Measurements from ENCODE around the gene NCAN. TPM values are rescaled to one million over a fixed set of nuclear protein-coding genes. Genes with fewer than 3 reads are reported as not detected.

Gene NCAN
- total and polyA plus RNA-seq, 9 of the 15 experiments (the other 6 are each of a cell fraction or from before 2014, with no cell fraction given) = 0.04 TPM; not detected in 8

DNA sequence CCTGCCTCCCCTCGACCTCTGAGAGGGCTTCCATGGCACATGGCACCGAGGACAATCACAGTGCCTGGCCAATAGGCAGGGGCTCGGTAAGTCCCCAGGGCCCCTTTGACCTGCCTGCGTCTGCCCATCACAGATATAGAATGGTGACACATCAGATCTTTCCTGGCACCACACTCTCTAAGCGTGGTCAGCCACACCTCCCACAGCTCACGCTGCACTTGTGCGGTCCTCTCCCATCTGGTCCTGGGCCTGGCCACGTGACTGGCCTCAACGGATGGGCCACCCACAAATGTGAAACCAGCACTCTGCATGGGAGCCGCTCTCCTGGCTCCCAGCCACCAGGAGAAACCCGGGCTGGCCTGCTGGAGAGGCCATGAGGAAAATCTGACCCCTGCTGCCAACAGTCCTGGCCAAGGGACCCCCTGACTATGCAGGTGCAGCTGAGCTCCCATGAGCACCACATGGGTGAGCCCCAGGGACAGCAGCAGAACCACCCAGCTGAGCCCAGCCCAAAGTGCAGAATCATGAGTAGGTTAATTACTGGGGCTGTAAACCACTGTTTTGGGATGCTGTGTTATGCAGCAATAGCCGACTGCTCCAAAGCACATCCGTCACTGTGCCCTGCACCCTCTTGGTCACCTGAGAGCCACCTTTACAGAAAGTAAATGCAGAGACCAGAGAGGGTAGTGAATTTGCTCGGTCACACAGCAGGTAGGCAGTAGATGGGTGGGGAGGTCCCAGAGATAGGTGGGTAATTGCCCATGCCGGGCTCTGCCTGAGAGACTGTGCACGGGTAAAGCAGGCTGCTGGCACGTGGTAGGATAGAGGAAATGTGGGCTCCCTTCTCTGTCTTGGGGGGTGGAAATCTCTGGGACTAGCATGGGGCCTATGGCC, 32.0 kb upstream of the NCAN start (continued):
- TF ChIP-seq HDAC8 (tag; IDR thresholded peaks at IDR 0.05) (no peak), EP400 (IDR thresholded peaks at IDR 0.05) (no peak), ZFP30 (CRISPR knock-in tag; IDR thresholded peaks at IDR 0.05; ENCODE audit: borderline replicate concordance) (no peak), ILF3 (IDR thresholded peaks at IDR 0.05; ENCODE audit: borderline replicate concordance) (no peak), PRPF4 (IDR thresholded peaks at IDR 0.05; ENCODE audit: insufficient read depth, low read depth, low read length, poor library complexity, severe bottlenecking) (no peak), ZNF12 (CRISPR knock-in tag; IDR thresholded peaks at IDR 0.05) (no peak), TEAD4 (IDR thresholded peaks at IDR 0.05; ENCODE audit: low read length) (no peak), TEAD4 (CRISPR knock-in tag; IDR thresholded peaks at IDR 0.05; ENCODE audit: borderline replicate concordance) (no peak), CBX5 (IDR thresholded peaks at IDR 0.05; ENCODE audit: borderline replicate concordance, low read depth) (no peak), IRF9 (tag; IDR thresholded peaks at IDR 0.05) (no peak), WHSC1 (IDR thresholded peaks at IDR 0.05; ENCODE audit: low read length) (no peak), TBP (optimal IDR thresholded peaks at IDR 0.05; ENCODE audit: low read depth, low read length) (no peak), CBFA2T2 (conservative IDR thresholded peaks at IDR 0.05) (peak; percentile 55), HMG20A (CRISPR knock-in tag; conservative IDR thresholded peaks at IDR 0.05) (no peak), FOXJ3 (CRISPR knock-in tag; IDR thresholded peaks at IDR 0.05) (no peak), ARID2 (IDR thresholded peaks at IDR 0.05) (no peak), RBBP5 (IDR thresholded peaks at IDR 0.05; ENCODE audit: borderline replicate concordance, insufficient read depth, low read length, poor library complexity, severe bottlenecking) (no peak), NR1H2 (CRISPR knock-in tag; IDR thresholded peaks at IDR 0.05) (no peak), RBM25 (IDR thresholded peaks at IDR 0.05; ENCODE audit: low read depth, low read length, severe bottlenecking) (peak; percentile 42), ZEB2 (IDR thresholded peaks at IDR 0.05) (no peak), BRD4 (IDR thresholded peaks at IDR 0.05) (no peak), HNRNPH1 (optimal IDR thresholded peaks at IDR 0.05; ENCODE audit: low read depth, low read length) (no peak), RB1 (IDR thresholded peaks at IDR 0.05; ENCODE audit: low read depth) (no peak)
- TF ChIP-seq, protein P1, sequence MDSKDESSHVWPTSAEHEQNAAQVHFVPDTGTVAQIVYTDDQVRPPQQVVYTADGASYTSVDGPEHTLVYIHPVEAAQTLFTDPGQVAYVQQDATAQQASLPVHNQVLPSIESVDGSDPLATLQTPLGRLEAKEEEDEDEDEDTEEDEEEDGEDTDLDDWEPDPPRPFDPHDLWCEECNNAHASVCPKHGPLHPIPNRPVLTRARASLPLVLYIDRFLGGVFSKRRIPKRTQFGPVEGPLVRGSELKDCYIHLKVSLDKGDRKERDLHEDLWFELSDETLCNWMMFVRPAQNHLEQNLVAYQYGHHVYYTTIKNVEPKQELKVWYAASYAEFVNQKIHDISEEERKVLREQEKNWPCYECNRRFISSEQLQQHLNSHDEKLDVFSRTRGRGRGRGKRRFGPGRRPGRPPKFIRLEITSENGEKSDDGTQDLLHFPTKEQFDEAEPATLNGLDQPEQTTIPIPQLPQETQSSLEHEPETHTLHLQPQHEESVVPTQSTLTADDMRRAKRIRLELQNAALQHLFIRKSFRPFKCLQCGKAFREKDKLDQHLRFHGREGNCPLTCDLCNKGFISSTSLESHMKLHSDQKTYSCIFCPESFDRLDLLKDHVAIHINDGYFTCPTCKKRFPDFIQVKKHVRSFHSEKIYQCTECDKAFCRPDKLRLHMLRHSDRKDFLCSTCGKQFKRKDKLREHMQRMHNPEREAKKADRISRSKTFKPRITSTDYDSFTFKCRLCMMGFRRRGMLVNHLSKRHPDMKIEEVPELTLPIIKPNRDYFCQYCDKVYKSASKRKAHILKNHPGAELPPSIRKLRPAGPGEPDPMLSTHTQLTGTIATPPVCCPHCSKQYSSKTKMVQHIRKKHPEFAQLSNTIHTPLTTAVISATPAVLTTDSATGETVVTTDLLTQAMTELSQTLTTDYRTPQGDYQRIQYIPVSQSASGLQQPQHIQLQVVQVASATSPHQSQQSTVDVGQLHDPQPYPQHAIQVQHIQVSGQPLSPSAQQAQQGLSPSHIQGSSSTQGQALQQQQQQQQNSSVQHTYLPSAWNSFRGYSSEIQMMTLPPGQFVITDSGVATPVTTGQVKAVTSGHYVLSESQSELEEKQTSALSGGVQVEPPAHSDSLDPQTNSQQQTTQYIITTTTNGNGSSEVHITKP (IDR thresholded peaks at IDR 0.05; ENCODE audit: partially characterized antibody) = no peak
- TF ChIP-seq, protein P2, sequence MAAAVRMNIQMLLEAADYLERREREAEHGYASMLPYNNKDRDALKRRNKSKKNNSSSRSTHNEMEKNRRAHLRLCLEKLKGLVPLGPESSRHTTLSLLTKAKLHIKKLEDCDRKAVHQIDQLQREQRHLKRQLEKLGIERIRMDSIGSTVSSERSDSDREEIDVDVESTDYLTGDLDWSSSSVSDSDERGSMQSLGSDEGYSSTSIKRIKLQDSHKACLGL (CRISPR knock-in tag; IDR thresholded peaks at IDR 0.05; ENCODE audit: borderline replicate concordance, poor library complexity, severe bottlenecking) = no peak

Data from K562 (cell line).